ENCODE measurements around the gene HRH3. TPM values are rescaled to one million over a fixed set of nuclear protein-coding genes. Genes with fewer than 3 reads are reported as not detected.

Gene HRH3
- not detected for polyA plus RNA-seq (2013, experiment 1 of 2; ENCODE audit: insufficient read length)
- polyA plus RNA-seq (2013, experiment 2 of 2; ENCODE audit: insufficient read length) = 0.15 TPM

GRCh38 chr20:62219992-62220665 lies at the start of gene HRH3:
Gene HRH3 (minus strand): TSS chr20:62220278. CDS start chr20:62219970, 308 bp downstream.
- peak; percentile 40 for DNase-seq

- no peak for DNase-seq
Measured at GRCh38 chr20:62269871-62270270, 49.8 kb upstream of the HRH3 start.

GRCh38 chr20:62269378-62269777 lies 49.3 kb upstream of the HRH3 start:
- no peak for DNase-seq

- DNase-seq = no peak
Measured at GRCh38 chr20:62268228-62268900, 48.3 kb upstream of the HRH3 start.

- DNase-seq = no peak
Measured at GRCh38 chr20:62267543-62267942, 47.5 kb upstream of the HRH3 start.

- DNase-seq = no peak
Measured at GRCh38 chr20:62266851-62267250, 46.8 kb upstream of the HRH3 start.

GRCh38 chr20:62266340-62266739 lies 46.3 kb upstream of the HRH3 start:
- peak; percentile 1 for DNase-seq

GRCh38 chr20:62265365-62265764 lies 45.3 kb upstream of the HRH3 start:
- no peak for DNase-seq

GRCh38 chr20:62263396-62263795 lies 43.3 kb upstream of the HRH3 start:
- no peak for DNase-seq

GRCh38 chr20:62262064-62262463 lies 42.0 kb upstream of the HRH3 start:
- no peak for DNase-seq

- DNase-seq = no peak
Measured at GRCh38 chr20:62259294-62259565, 39.2 kb upstream of the HRH3 start.

GRCh38 chr20:62258499-62259293 lies 38.6 kb upstream of the HRH3 start:
- peak; percentile 75 for DNase-seq

GRCh38 chr20:62255976-62256375 lies 35.9 kb upstream of the HRH3 start:
- no peak for DNase-seq

- no peak for DNase-seq
Measured at GRCh38 chr20:62254021-62254724, 34.1 kb upstream of the HRH3 start.

GRCh38 chr20:62253398-62253797 lies 33.3 kb upstream of the HRH3 start:
- no peak for DNase-seq

GRCh38 chr20:62252342-62252966 lies 32.4 kb upstream of the HRH3 start:
- peak; percentile 19 for DNase-seq

- DNase-seq = no peak
Measured at GRCh38 chr20:62248890-62249560, 28.9 kb upstream of the HRH3 start.

GRCh38 chr20:62246872-62247652 lies 27.0 kb upstream of the HRH3 start:
- DNase-seq = no peak

GRCh38 chr20:62246431-62246830 lies 26.4 kb upstream of the HRH3 start:
- no peak for DNase-seq

- DNase-seq = no peak
Measured at GRCh38 chr20:62245911-62246280, 25.8 kb upstream of the HRH3 start.

GRCh38 chr20:62244644-62245108 lies 24.6 kb upstream of the HRH3 start:
- DNase-seq = no peak

Measured in fibroblast of skin of scalp (primary cell).